Activated T-cell treated with anti-CD3 and anti-CD28 coated beads, Interleukin-2, amount 50 U/mL, for 24 hours (primary cell): Measurements from ENCODE around the gene GFRAL.

Experiments used
- DNase-seq: peaks from one replicate; pipeline ENCODE4 v3.0.0-alpha.2; 2020
- H3K27ac Mint-ChIP-seq: 2 replicates; pipeline ENCODE4 v1.8.0; 2020; ENCODE audit warnings: mild to moderate bottlenecking, mixed read lengths
- H3K27me3 Mint-ChIP-seq: 2 replicates; pipeline ENCODE4 v1.8.0; 2020; ENCODE audit warnings: mixed read lengths
- H3K36me3 Mint-ChIP-seq: 2 replicates; pipeline ENCODE4 v1.8.0; 2020; ENCODE audit warnings: low read depth, mixed read lengths
- H3K4me1 Mint-ChIP-seq: 2 replicates; pipeline ENCODE4 v1.8.0; 2020; ENCODE audit warnings: low read depth, mixed read lengths
- H3K4me3 Mint-ChIP-seq: 2 replicates; pipeline ENCODE4 v1.8.0; 2020; ENCODE audit warnings: mild to moderate bottlenecking, moderate library complexity, mixed read lengths
- H3K9me3 Mint-ChIP-seq: 2 replicates; pipeline ENCODE4 v1.8.0; 2020; ENCODE audit warnings: mixed read lengths

GFRAL gene

GRCh38 chr6:55449225-55449624 lies 122.0 kb downstream of the GFRAL start:
- H3K4me3 Mint-ChIP-seq, result no peak overlapping the region
- H3K27me3 Mint-ChIP-seq, result no peaks in the 10 kb centered on the region
- DNase-seq, result no peak
- no peak overlapping the region for H3K27ac Mint-ChIP-seq
- H3K36me3 Mint-ChIP-seq, result no peaks in the 10 kb centered on the region
- H3K4me1 Mint-ChIP-seq, result no peaks in the 10 kb centered on the region
- peaks cover 6% of the 10 kb centered on the region for H3K9me3 Mint-ChIP-seq

- no peaks in the 10 kb centered on the region for H3K4me1 Mint-ChIP-seq
- H3K4me3 Mint-ChIP-seq, result no peak overlapping the region
- H3K27me3 Mint-ChIP-seq, result no peaks in the 10 kb centered on the region
- DNase-seq, result no peak
- no peaks in the 10 kb centered on the region for H3K36me3 Mint-ChIP-seq
- peaks cover 6% of the 10 kb centered on the region for H3K9me3 Mint-ChIP-seq
- no peak overlapping the region for H3K27ac Mint-ChIP-seq
Measured at GRCh38 chr6:55450005-55450404, 122.7 kb downstream of the GFRAL start.
